Peyer's patch (tissue), 4 donors: ENCODE measurements around the gene LMO1. TPM values are rescaled to one million over a fixed set of nuclear protein-coding genes. Genes with fewer than 3 reads are reported as not detected.
A peak's percentile ranks its signal among the peaks of the same experiment; 100 is the strongest.

Experiments used
- DNase-seq, 3 donors: peaks; one replicate each; pipeline ENCODE4 v3.0.0-alpha.2; 2017 to 2019
- H3K27ac ChIP-seq, 4 donors: fragments of 200-600 bp; sonication (generic); one replicate each; pipeline ENCODE4 v1.5.1; 2016 to 2019
- H3K27me3 ChIP-seq, 2 donors: fragments of 200-600 bp; sonication (generic); one replicate each; pipeline ENCODE4 v1.5.1; 2019
- H3K36me3 ChIP-seq, 3 donors: fragments of 200-600 bp; sonication (generic); one replicate each; pipeline ENCODE4 v1.5.1; 2016 to 2019
- H3K4me1 ChIP-seq, 4 donors: fragments of 200-600 bp; sonication (generic); one replicate each; pipeline ENCODE4 v1.5.1; 2016 to 2019
- H3K4me3 ChIP-seq, 4 donors: fragments of 200-600 bp; sonication (generic); 1 replicate in 3 of 4; 2 replicates in 1 of 4; pipeline ENCODE4 v1.5.1; 2016 to 2019; ENCODE audit warnings: mild to moderate bottlenecking in 1 of 4
- H3K9me3 ChIP-seq, 4 donors: fragments of 200-600 bp; sonication (generic); one replicate each; pipeline ENCODE4 v1.5.1; 2016 to 2019; ENCODE audit warnings: mild to moderate bottlenecking in 1 of 4
- CTCF ChIP-seq, 6 experiments: fragments of 450-650 bp in 4 of 6; fragments of 200-600 bp in 2 of 6; sonication (generic) in 1 of 6; IDR thresholded peaks; one replicate each; pipeline ENCODE4 v1.5.1; 2017 to 2019; ENCODE audit warnings: antibody characterized with exemption in 6 of 6, mild to moderate bottlenecking in 3 of 6, moderate library complexity in 1 of 6
- POLR2A ChIP-seq, 2 donors: fragments of 450-650 bp; IDR thresholded peaks; one replicate each; pipeline ENCODE4 v1.5.1; 2017; ENCODE audit warnings: antibody characterized with exemption in 2 of 2, mild to moderate bottlenecking in 2 of 2, moderate library complexity in 2 of 2
- total RNA-seq, 4 donors: library from RNA; depleted of rRNA; stranded (reverse); fragments of >200 nt; gene quantifications; one replicate each; pipeline ENCODE4 v1.1.0, GENCODE V29; 2016

Gene LMO1
- total RNA-seq, 4 donors from 2014 or later, result not detected

- Histone ChIP-seq H3K9me3 (no peaks in the 10 kb centered on the region), H3K27me3 (peaks cover 0 to 16% of the 10 kb centered on the region in 2 donors), H3K4me1 (peaks cover 0 to 19% (median 2%) of the 10 kb centered on the region in 4 donors), H3K4me3 (peak overlapping the region in 2 of 4 donors; percentile 48 to 55), H3K27ac (no peak overlapping the region), H3K36me3 (no peaks in the 10 kb centered on the region)
- TF ChIP-seq CTCF (IDR thresholded peaks at IDR 0.05), result no peak
- no peak for TF ChIP-seq POLR2A (IDR thresholded peaks at IDR 0.05)
- DNase-seq, result peak in 2 of 3 donors; percentile 24 to 43
These were observed 1.6 kb downstream of the LMO1 start for GRCh38 chr11:8261921-8262551.

DNA sequence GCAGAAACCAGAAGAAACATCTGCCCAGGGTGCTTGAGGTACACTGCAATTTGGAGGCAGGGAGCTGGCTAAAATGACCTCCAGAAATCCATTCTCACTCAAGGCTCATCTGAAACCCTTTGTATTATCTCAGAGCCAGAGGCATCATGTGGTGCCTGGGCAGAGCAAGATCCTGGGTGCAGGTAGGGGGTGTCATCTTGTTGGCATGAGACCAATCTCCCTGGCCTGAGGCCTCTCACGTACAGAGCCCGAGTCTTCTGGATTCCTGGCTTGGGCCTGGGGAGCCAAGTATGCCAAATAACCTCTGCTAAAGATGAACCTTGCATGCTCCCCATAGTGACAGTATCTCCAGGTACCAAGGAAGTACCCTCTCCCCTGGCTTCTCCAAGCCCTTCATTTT lies 2.4 kb downstream of the LMO1 start:
- Histone ChIP-seq H3K27me3 (peaks cover 0 to 12% of the 10 kb centered on the region in 2 donors), H3K9me3 (no peaks in the 10 kb centered on the region), H3K4me3 (no peak overlapping the region), H3K36me3 (no peaks in the 10 kb centered on the region), H3K4me1 (peaks cover 0 to 19% (median 2%) of the 10 kb centered on the region in 4 donors), H3K27ac (no peak overlapping the region)
- TF ChIP-seq CTCF (IDR thresholded peaks at IDR 0.05) (no peak), POLR2A (IDR thresholded peaks at IDR 0.05) (no peak)
- DNase-seq, result peak in 1 of 3 donors; percentile 13

GRCh38 chr11:8260202-8260966 lies 3.3 kb downstream of the LMO1 start:
- Histone ChIP-seq H3K36me3 (no peaks in the 10 kb centered on the region), H3K9me3 (no peaks in the 10 kb centered on the region), H3K27me3 (peaks cover 0 to 6% of the 10 kb centered on the region in 2 donors), H3K27ac (no peak overlapping the region), H3K4me3 (no peak overlapping the region), H3K4me1 (peaks cover 0 to 19% (median 2%) of the 10 kb centered on the region in 4 donors)
- DNase-seq, result peak in 2 of 3 donors; percentile 24 to 26
- TF ChIP-seq CTCF (IDR thresholded peaks at IDR 0.05), result no peak
- no peak for TF ChIP-seq POLR2A (IDR thresholded peaks at IDR 0.05)

DNA sequence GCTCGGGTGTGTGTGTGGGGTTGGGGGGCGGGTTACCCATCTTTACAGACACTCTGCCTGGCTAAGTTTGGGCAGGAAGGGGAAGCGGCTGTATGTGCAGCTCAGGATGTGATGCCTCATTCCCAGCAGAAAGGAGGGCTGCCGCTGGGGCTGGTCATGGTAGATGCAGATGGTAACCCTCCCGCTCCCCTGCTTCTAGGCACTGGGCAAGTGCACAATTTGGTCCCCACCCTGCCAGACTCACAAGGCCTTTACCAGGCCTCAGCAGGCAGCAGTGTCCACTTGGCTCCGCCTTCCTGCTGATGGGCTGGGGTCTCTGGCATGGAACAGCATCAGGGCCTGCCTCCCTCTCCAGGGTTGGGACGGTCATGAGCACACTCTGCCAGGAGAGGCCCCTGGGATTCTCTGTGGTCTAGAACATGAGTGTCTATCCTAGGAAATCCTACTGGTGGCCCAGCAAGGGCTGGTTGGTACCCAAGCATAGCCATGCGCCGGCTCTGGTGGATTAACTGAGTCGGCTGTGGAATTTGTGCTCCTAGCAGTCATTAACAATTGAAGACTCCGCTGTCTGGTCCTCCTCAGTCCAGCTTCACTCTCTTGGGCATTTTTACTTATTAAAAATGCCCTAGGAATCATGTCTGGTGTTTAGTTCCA lies 4.2 kb downstream of the LMO1 start:
- H3K4me3 ChIP-seq, result no peak overlapping the region
- no peaks in the 10 kb centered on the region for H3K36me3 ChIP-seq
- H3K9me3 ChIP-seq, result no peaks in the 10 kb centered on the region
- no peak overlapping the region for H3K27ac ChIP-seq
- H3K27me3 ChIP-seq, result peaks cover 0 to 6% of the 10 kb centered on the region in 2 donors
- DNase-seq, result peak; percentile 9 to 26 (median 21)
- peaks cover 0 to 19% (median 2%) of the 10 kb centered on the region in 4 donors for H3K4me1 ChIP-seq
- TF ChIP-seq CTCF (IDR thresholded peaks at IDR 0.05) (no peak), POLR2A (IDR thresholded peaks at IDR 0.05) (no peak)

GRCh38 chr11:8258784-8259183 lies 4.9 kb downstream of the LMO1 start:
- TF ChIP-seq POLR2A (IDR thresholded peaks at IDR 0.05), result no peak
- no peak for TF ChIP-seq CTCF (IDR thresholded peaks at IDR 0.05)
- Histone ChIP-seq H3K4me1 (peaks cover 0 to 16% (median 2%) of the 10 kb centered on the region in 4 donors), H3K4me3 (no peak overlapping the region), H3K27ac (no peak overlapping the region), H3K27me3 (peaks cover 0 to 6% of the 10 kb centered on the region in 2 donors), H3K9me3 (no peaks in the 10 kb centered on the region), H3K36me3 (no peaks in the 10 kb centered on the region)
- DNase-seq, result peak in 2 of 3 donors; percentile 10 to 11
